ENCODE measurements around the gene LIMS1. TPM values are rescaled to one million over a fixed set of nuclear protein-coding genes. Genes with fewer than 3 reads are reported as not detected.
A peak's percentile ranks its signal among the peaks of the same experiment; 100 is the strongest.

Gene LIMS1
- total and polyA plus RNA-seq, 2 of the 13 experiments (the other 11 are each of a cell fraction or from before 2014, with no cell fraction given): 38.3 to 49.6 TPM

DNA sequence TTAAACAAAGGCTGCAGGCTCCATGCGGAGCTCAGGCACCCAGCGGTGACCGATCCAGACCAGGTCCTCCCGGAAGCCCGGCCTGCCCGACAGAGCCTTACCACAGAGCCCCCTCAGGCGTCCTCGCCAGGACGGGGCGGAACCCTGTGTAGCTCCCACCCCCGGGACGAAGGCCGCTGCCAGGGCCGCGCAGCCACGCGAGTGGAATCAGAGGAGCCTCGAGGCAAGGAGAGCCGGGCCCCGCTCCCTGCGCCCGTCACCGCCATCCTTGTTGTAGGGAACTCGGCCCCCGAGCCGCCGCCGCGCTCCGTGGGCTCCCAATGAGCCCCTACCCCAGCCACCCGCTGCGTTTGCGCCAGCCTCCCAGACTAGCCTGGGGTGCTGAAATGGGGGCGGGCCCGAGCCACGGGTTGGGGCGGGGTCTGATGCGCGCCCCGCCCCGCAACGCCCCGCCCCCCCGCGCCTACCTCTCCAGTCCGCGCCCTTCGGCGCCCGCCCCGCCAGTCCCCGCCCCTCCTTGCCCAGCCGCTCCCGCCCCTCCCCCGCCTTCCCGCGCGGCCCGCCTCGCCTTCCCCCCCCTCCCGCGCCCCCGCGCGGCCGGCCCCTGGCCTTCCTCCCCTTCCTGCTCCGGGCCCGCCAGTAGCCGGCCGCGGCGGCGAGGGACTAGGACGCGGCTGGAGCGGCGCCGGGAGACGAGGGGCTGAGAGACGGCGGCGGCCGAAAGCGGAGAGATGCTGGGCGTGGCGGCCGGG is at the start of gene LIMS1 (continued):
- TF ChIP-seq, protein P1, sequence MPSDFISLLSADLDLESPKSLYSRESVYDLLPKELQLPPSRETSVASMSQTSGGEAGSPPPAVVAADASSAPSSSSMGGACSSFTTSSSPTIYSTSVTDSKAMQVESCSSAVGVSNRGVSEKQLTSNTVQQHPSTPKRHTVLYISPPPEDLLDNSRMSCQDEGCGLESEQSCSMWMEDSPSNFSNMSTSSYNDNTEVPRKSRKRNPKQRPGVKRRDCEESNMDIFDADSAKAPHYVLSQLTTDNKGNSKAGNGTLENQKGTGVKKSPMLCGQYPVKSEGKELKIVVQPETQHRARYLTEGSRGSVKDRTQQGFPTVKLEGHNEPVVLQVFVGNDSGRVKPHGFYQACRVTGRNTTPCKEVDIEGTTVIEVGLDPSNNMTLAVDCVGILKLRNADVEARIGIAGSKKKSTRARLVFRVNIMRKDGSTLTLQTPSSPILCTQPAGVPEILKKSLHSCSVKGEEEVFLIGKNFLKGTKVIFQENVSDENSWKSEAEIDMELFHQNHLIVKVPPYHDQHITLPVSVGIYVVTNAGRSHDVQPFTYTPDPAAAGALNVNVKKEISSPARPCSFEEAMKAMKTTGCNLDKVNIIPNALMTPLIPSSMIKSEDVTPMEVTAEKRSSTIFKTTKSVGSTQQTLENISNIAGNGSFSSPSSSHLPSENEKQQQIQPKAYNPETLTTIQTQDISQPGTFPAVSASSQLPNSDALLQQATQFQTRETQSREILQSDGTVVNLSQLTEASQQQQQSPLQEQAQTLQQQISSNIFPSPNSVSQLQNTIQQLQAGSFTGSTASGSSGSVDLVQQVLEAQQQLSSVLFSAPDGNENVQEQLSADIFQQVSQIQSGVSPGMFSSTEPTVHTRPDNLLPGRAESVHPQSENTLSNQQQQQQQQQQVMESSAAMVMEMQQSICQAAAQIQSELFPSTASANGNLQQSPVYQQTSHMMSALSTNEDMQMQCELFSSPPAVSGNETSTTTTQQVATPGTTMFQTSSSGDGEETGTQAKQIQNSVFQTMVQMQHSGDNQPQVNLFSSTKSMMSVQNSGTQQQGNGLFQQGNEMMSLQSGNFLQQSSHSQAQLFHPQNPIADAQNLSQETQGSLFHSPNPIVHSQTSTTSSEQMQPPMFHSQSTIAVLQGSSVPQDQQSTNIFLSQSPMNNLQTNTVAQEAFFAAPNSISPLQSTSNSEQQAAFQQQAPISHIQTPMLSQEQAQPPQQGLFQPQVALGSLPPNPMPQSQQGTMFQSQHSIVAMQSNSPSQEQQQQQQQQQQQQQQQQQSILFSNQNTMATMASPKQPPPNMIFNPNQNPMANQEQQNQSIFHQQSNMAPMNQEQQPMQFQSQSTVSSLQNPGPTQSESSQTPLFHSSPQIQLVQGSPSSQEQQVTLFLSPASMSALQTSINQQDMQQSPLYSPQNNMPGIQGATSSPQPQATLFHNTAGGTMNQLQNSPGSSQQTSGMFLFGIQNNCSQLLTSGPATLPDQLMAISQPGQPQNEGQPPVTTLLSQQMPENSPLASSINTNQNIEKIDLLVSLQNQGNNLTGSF (CRISPR knock-in tag; IDR thresholded peaks at IDR 0.05): no peak
- TF ChIP-seq MATR3 (CRISPR knock-in tag; IDR thresholded peaks at IDR 0.05): 0 out of 2 replicates have a peak, but pooled peaks have one; percentile 13
- TF ChIP-seq RBM22 (optimal IDR thresholded peaks at IDR 0.05; ENCODE audit: low read length): peak; percentile 64
- TF ChIP-seq ZNF703 (CRISPR knock-in tag; IDR thresholded peaks at IDR 0.05; ENCODE audit: borderline replicate concordance): peak; percentile 79; the same call in 1 of the 2 replicates
- TF ChIP-seq RNF2 (conservative IDR thresholded peaks at IDR 0.05; ENCODE audit: low read depth): 0 out of 2 replicates have a peak, but pooled peaks have one; percentile 77
- TF ChIP-seq DR1 (CRISPR knock-in tag; IDR thresholded peaks at IDR 0.05): peak; percentile 69
- TF ChIP-seq TAF1 (CRISPR knock-in tag; IDR thresholded peaks at IDR 0.05): peak; percentile 98
- peak; percentile 89 for TF ChIP-seq HES4 (CRISPR knock-in tag; IDR thresholded peaks at IDR 0.05; ENCODE audit: borderline replicate concordance)
- TF ChIP-seq TSC22D2 (CRISPR knock-in tag; IDR thresholded peaks at IDR 0.05; ENCODE audit: borderline replicate concordance): peak; percentile 59; the same call in 1 of the 2 replicates
- peak; percentile 67; the same call in 1 of the 2 replicates for TF ChIP-seq REXO4 (CRISPR knock-in tag; IDR thresholded peaks at IDR 0.05; ENCODE audit: borderline replicate concordance)
- peak; percentile 69 for TF ChIP-seq TARDBP (CRISPR knock-in tag; IDR thresholded peaks at IDR 0.05)
- peak; percentile 99 for TF ChIP-seq RBFOX2 (IDR thresholded peaks at IDR 0.05; ENCODE audit: low read depth, low read length)
- peak; percentile 68; the same call in 1 of the 2 replicates for TF ChIP-seq ZNF773 (CRISPR knock-in tag; IDR thresholded peaks at IDR 0.05; ENCODE audit: borderline replicate concordance)
- TF ChIP-seq, protein P2, sequence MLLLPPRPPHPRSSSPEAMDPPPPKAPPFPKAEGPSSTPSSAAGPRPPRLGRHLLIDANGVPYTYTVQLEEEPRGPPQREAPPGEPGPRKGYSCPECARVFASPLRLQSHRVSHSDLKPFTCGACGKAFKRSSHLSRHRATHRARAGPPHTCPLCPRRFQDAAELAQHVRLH (CRISPR knock-in tag; IDR thresholded peaks at IDR 0.05; ENCODE audit: borderline replicate concordance, low read depth): peak; percentile 87; the same call in 1 of the 2 replicates
- TF ChIP-seq ZNF567 (CRISPR knock-in tag; IDR thresholded peaks at IDR 0.05; ENCODE audit: borderline replicate concordance): peak; percentile 61; the same call in 1 of the 2 replicates
- TF ChIP-seq ASH2L (IDR thresholded peaks at IDR 0.05; ENCODE audit: insufficient read length, low read depth, low read length): no peak
- peak; percentile 79; the same call in 1 of the 2 replicates for TF ChIP-seq ZSCAN25 (CRISPR knock-in tag; IDR thresholded peaks at IDR 0.05)
- peak; percentile 96 for TF ChIP-seq ZNF607 (CRISPR knock-in tag; IDR thresholded peaks at IDR 0.05; ENCODE audit: borderline replicate concordance)
- no peak for TF ChIP-seq AGO1 (IDR thresholded peaks at IDR 0.05; ENCODE audit: low read depth, low read length, poor library complexity, severe bottlenecking)
- TF ChIP-seq ZNF747 (CRISPR knock-in tag; IDR thresholded peaks at IDR 0.05; ENCODE audit: borderline replicate concordance): peak; percentile 81; the same call in 1 of the 2 replicates
- TF ChIP-seq SMAD1 (CRISPR knock-in tag; IDR thresholded peaks at IDR 0.05; ENCODE audit: borderline replicate concordance, low read depth): peak; percentile 78
- peak; percentile 76; the same call in 1 of the 2 replicates for TF ChIP-seq ZFAT (CRISPR knock-in tag; conservative IDR thresholded peaks at IDR 0.05)
- TF ChIP-seq ZSCAN12 (CRISPR knock-in tag; IDR thresholded peaks at IDR 0.05): peak; percentile 45; the same call in 1 of the 2 replicates
- TF ChIP-seq ZNF83 (CRISPR knock-in tag; IDR thresholded peaks at IDR 0.05; ENCODE audit: borderline replicate concordance): no peak
- TF ChIP-seq SMARCE1 (IDR thresholded peaks at IDR 0.05; ENCODE audit: borderline replicate concordance): no peak
